Stimulated activated CD4-positive, alpha-beta T cell treated with anti-CD3 and anti-CD28 coated beads, Interleukin-12 subunit alpha, Interleukin-12 subunit beta, amount 100 ng/mL, for 24 hours (primary cell): ENCODE results near the gene HECTD3.
"Not testable (repeated sequence)": the region's sequence is repeated elsewhere in the genome, so short reads cannot be mapped to it uniquely, and the experiment has no call there.

Experiments
- DNase-seq, 2 experiments: peaks; one replicate each; pipeline ENCODE4 v3.0.0-alpha.2; 2020; ENCODE audit warnings: low read depth in 2 of 2

Gene HECTD3

GRCh38 chr1:44988531-44989156, 22.5 kb downstream of the HECTD3 start:
- DNase-seq: no peak

- DNase-seq: no peak
These were observed 25.3 kb downstream of the HECTD3 start for GRCh38 chr1:44985747-44986359.

GRCh38 chr1:44977372-44977771, 33.8 kb downstream of the HECTD3 start:
- not testable (repeated sequence) for DNase-seq

GRCh38 chr1:44976252-44976651, 34.9 kb downstream of the HECTD3 start:
- DNase-seq: no peak

GRCh38 chr1:44973645-44974044, 37.5 kb downstream of the HECTD3 start:
- no peak for DNase-seq

GRCh38 chr1:44970317-44970716, 40.8 kb downstream of the HECTD3 start:
- DNase-seq: no peak

GRCh38 chr1:44964396-44964795, 46.7 kb downstream of the HECTD3 start:
- DNase-seq: no peak

GRCh38 chr1:44962729-44963128, 48.4 kb downstream of the HECTD3 start:
- no peak for DNase-seq

GRCh38 chr1:44962022-44962421, 49.1 kb downstream of the HECTD3 start:
- DNase-seq: not testable (repeated sequence)

- not testable (repeated sequence) for DNase-seq
These were observed 53.6 kb downstream of the HECTD3 start for GRCh38 chr1:44957566-44957965.

- not testable (repeated sequence) for DNase-seq
These were observed 55.0 kb downstream of the HECTD3 start for GRCh38 chr1:44956077-44956476.
